HEK293 (cell line): ENCODE data around the gene ELMO1.

Source experiments
- CTCF ChIP-seq: fragments of 450-650 bp; formaldehyde crosslinking; IDR thresholded peaks from 2 replicates; pipeline ENCODE4 v1.5.1; 2016; ENCODE audit warnings: missing biosample characterization, missing genetic modification characterization
- ZNF362 ChIP-seq: fragments of 450-650 bp; formaldehyde crosslinking; IDR thresholded peaks from 2 replicates; pipeline ENCODE4 v1.5.1; 2016; ENCODE audit warnings: missing biosample characterization, missing genetic modification characterization
- ZNF529 ChIP-seq: fragments of 450-650 bp; formaldehyde crosslinking; IDR thresholded peaks from 2 replicates; pipeline ENCODE4 v1.5.1; 2017; ENCODE audit warnings: missing genetic modification characterization, missing biosample characterization; ENCODE audit not compliant: insufficient replicate concordance

- TF ChIP-seq ZNF529 (tag by site-specific recombination) (no peak), ZNF362 (tag by site-specific recombination) (no peak), CTCF (tag by site-specific recombination) (no peak)
These were observed 166.6 kb downstream of the ELMO1 start for GRCh38 chr7:37282093-37282444.
